GM23248 (cell line): ENCODE results near the gene CAPRIN2. TPM values are rescaled to one million over a fixed set of nuclear protein-coding genes. Genes with fewer than 3 reads are reported as not detected.

Experiments
- DNase-seq: peaks from one replicate; pipeline ENCODE4 v3.0.0-alpha.2; 2015
- H2AFZ ChIP-seq: fragments of 200-600 bp; sonication (generic); 2 replicates; pipeline ENCODE4 v1.6.1; 2016; ENCODE audit warnings: antibody characterized with exemption
- H3F3A ChIP-seq: fragments of 200-600 bp; sonication (generic); 2 replicates; pipeline ENCODE4 v1.6.1; 2016; ENCODE audit warnings: mild to moderate bottlenecking, antibody characterized with exemption, mixed run types; ENCODE audit not compliant: insufficient read depth
- H3K27ac ChIP-seq: fragments of 200-600 bp; sonication (generic); 2 replicates; pipeline ENCODE4 v1.5.1; 2016; ENCODE audit warnings: mild to moderate bottlenecking
- H3K27me3 ChIP-seq: fragments of 200-600 bp; sonication (generic); replicated peaks from 2 replicates; pipeline ENCODE4 v1.6.1; 2016; ENCODE audit warnings: mild to moderate bottlenecking; ENCODE audit not compliant: insufficient read depth
- H3K36me3 ChIP-seq: fragments of 200-600 bp; sonication (generic); 2 replicates; pipeline ENCODE4 v1.6.1; 2016; ENCODE audit warnings: low read depth, mild to moderate bottlenecking
- H3K4me1 ChIP-seq: fragments of 200-600 bp; sonication (generic); 2 replicates; pipeline ENCODE4 v1.6.1; 2016; ENCODE audit warnings: mild to moderate bottlenecking; ENCODE audit not compliant: insufficient read depth
- H3K4me2 ChIP-seq: fragments of 200-600 bp; sonication (generic); one replicate; pipeline ENCODE4 v1.6.1; 2016; ENCODE audit warnings: mild to moderate bottlenecking; ENCODE audit not compliant: unreplicated experiment
- H3K4me3 ChIP-seq: fragments of 200-600 bp; sonication (generic); 2 replicates; pipeline ENCODE4 v1.5.1; 2016; ENCODE audit warnings: mild to moderate bottlenecking
- H3K79me2 ChIP-seq: fragments of 200-600 bp; sonication (generic); 2 replicates; pipeline ENCODE4 v1.6.1; 2016; ENCODE audit warnings: mild to moderate bottlenecking; ENCODE audit not compliant: insufficient read depth
- H3K9ac ChIP-seq: fragments of 200-600 bp; sonication (generic); 2 replicates; pipeline ENCODE4 v1.6.1; 2016; ENCODE audit warnings: mild to moderate bottlenecking
- H3K9me2 ChIP-seq: fragments of 200-600 bp; sonication (generic); 2 replicates; pipeline ENCODE4 v1.6.1; 2016; ENCODE audit warnings: mixed run types, mild to moderate bottlenecking, moderate library complexity; ENCODE audit not compliant: insufficient read depth
- H3K9me3 ChIP-seq: fragments of 200-600 bp; sonication (generic); one replicate; pipeline ENCODE4 v1.6.1; 2017; ENCODE audit warnings: low read depth
- H4K20me1 ChIP-seq: fragments of 200-600 bp; sonication (generic); 2 replicates; pipeline ENCODE4 v1.6.0; 2016; ENCODE audit not compliant: insufficient read depth
- EZH2 ChIP-seq: fragments of 200-600 bp; sonication (generic); IDR thresholded peaks from 2 replicates; pipeline ENCODE4 v1.6.1; 2018; ENCODE audit warnings: antibody characterized with exemption, mild to moderate bottlenecking; ENCODE audit not compliant: insufficient read depth, poor library complexity, severe bottlenecking
- EZH2phosphoT487 ChIP-seq: fragments of 200-600 bp; sonication (generic); IDR thresholded peaks from 2 replicates; pipeline ENCODE4 v1.6.1; 2018; ENCODE audit warnings: antibody characterized with exemption, moderate library complexity, mild to moderate bottlenecking, low read depth; ENCODE audit not compliant: insufficient read depth
- WGBS, 2 experiments: methylation state at CpG; one replicate each; pipeline ENCODE4 v1.1.6; 2015 to 2017; ENCODE audit warnings: low lambda C conversion rate in 2 of 2, low coverage in 1 of 2; ENCODE audit errors: missing lambda C conversion rate in 2 of 2; 5-methylcytosine and 5-hydroxymethylcytosine counted together
- in situ Hi-C: fragments of 300-500 bp; cut with MboI; formaldehyde crosslinking; loops from 2 replicates; pipeline ENCODE4 v1.15.0; 2020
- polyA plus RNA-seq: library from polyadenylated mRNA; unstranded; fragments of >200 nt; fragmentation: Nextera tagmentation; extraction: Ambion mirVana; gene quantifications from 2 replicates; pipeline ENCODE4 v1.2.1, GENCODE V29; 2016
- total RNA-seq: library from RNA; depleted of rRNA; stranded (reverse); fragments of >200 nt; shearing (Covaris generic); gene quantifications from 2 replicates; pipeline ENCODE4 v1.2.3, GENCODE V29; 2014; rRNA removed

Gene CAPRIN2, protein sequence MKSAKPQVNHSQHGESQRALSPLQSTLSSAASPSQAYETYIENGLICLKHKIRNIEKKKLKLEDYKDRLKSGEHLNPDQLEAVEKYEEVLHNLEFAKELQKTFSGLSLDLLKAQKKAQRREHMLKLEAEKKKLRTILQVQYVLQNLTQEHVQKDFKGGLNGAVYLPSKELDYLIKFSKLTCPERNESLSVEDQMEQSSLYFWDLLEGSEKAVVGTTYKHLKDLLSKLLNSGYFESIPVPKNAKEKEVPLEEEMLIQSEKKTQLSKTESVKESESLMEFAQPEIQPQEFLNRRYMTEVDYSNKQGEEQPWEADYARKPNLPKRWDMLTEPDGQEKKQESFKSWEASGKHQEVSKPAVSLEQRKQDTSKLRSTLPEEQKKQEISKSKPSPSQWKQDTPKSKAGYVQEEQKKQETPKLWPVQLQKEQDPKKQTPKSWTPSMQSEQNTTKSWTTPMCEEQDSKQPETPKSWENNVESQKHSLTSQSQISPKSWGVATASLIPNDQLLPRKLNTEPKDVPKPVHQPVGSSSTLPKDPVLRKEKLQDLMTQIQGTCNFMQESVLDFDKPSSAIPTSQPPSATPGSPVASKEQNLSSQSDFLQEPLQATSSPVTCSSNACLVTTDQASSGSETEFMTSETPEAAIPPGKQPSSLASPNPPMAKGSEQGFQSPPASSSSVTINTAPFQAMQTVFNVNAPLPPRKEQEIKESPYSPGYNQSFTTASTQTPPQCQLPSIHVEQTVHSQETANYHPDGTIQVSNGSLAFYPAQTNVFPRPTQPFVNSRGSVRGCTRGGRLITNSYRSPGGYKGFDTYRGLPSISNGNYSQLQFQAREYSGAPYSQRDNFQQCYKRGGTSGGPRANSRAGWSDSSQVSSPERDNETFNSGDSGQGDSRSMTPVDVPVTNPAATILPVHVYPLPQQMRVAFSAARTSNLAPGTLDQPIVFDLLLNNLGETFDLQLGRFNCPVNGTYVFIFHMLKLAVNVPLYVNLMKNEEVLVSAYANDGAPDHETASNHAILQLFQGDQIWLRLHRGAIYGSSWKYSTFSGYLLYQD
- 24.7 and 33.0 TPM in 2 replicates for total RNA-seq
- polyA plus RNA-seq = 19.3 and 20.1 TPM in 2 replicates

DNA sequence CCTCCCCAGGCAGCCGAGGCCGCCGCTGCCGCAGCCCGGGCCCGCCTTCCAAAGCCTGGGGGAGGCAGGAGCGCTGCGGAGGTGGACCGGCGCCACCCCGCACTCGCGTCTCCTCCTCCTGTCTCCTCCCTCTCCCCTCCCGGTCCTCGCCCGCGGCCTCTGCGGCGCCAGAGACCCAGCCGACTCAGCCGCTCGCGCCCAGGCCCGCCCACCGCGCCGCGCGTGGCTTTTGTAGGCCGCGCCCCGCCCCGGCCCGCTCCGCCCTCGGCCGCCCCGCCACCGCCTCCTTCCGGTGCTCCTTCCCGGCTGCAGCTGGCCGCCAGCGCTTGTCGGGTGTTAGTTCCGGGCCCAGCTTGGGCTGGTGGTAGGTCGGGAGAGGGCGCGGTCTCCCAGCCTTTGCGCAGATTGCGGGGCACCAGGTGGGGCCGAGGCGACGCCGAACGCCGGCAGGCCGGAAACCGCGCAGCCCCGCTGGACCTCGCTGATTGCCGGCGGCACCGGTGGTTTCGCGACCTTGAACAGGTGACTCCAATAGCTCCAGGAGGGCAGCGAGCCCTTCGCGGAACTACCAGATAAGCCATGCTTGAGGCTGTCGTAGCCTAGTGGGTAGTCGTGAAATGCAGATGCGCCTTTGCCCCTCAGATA, at the start of gene CAPRIN2:
Gene CAPRIN2, minus strand, starts transcription at position 202 of the 645 bp plus-strand sequence. CDS start 1,431 bp downstream, outside the sequence.
- Histone ChIP-seq H3K4me3 (peak within 1 kb of the TSS; percentile 85), H3K4me2 (peak within 1 kb of the TSS; percentile 94), H3K9me2 (no peaks in the 10 kb centered on the region), H3K36me3 (peaks cover 9% of the 10 kb centered on the region; the same call in 1 of the 2 replicates), H3F3A (0 out of 2 replicates have a peak, but pooled peaks cover 16% of the 10 kb centered on the region), H4K20me1 (no peaks in the 10 kb centered on the region), H3K9me3 (no peaks in the 10 kb centered on the region), H3K4me1 (peaks cover 37% of the 10 kb centered on the region), H3K27me3 (no peaks in the 10 kb centered on the region), H2AFZ (peak within 1 kb of the TSS; percentile 93), H3K9ac (peak within 1 kb of the TSS; percentile 82), H3K27ac (peak within 1 kb of the TSS; percentile 70), H3K79me2 (peaks cover 45% of the 10 kb centered on the region)
- in situ Hi-C loops = no loop called here
- TF ChIP-seq EZH2 = no peak
- no peak for TF ChIP-seq EZH2phosphoT487
- peak; percentile 98 for DNase-seq
- WGBS, 2 experiments = 1 to 2% methylated on average over 29 to 54 of the region's 72 CpGs

DNA sequence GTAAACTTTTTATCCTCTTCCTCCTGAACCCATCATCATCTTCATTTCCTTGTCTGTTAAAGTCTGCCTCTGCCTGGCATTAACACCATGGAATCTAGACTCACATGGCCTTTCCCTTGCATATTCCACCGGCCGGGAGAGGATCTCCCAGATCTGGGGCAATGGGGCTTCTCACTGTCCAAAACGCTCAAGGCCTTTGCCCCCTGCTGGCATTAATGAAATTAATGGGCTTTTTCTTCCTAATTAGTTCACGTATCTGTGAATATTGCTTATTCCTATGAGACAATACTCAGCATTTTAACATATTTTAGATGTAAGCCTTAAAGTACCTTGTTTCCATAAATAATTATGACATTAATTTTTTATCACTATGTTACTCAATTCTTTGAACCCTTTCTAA, 42.9 kb upstream of the CAPRIN2 start:
- WGBS, 2 experiments = 87 to 91% methylated on average over 4 of the region's 4 CpGs
- peak; percentile 14 for DNase-seq
- Histone ChIP-seq H3K4me3 (peak overlapping the region; percentile 88), H3K79me2 (peaks cover 14% of the 10 kb centered on the region; the same call in 1 of the 2 replicates), H3K27ac (peak overlapping the region; percentile 97; the same call in 1 of the 2 replicates), H3F3A (peaks cover 21% of the 10 kb centered on the region), H3K4me2 (peak overlapping the region; percentile 95), H3K9me2 (no peaks in the 10 kb centered on the region), H3K9ac (no peak overlapping the region), H3K36me3 (peaks cover 14% of the 10 kb centered on the region; the same call in 1 of the 2 replicates), H2AFZ (peak overlapping the region; percentile 85; the same call in 1 of the 2 replicates), H4K20me1 (no peaks in the 10 kb centered on the region), H3K9me3 (no peaks in the 10 kb centered on the region), H3K27me3 (no peaks in the 10 kb centered on the region), H3K4me1 (peaks cover 21% of the 10 kb centered on the region)
- TF ChIP-seq EZH2 = no peak
- no peak for TF ChIP-seq EZH2phosphoT487
- in situ Hi-C loops = no loop called here

GRCh38 chr12:30796891-30797371, 42.2 kb upstream of the CAPRIN2 start:
- Histone ChIP-seq H3K9ac (peak overlapping the region; percentile 93), H3K4me3 (peak overlapping the region; percentile 88), H4K20me1 (no peaks in the 10 kb centered on the region), H3K9me2 (no peaks in the 10 kb centered on the region), H3K4me1 (peaks cover 29% of the 10 kb centered on the region), H3K9me3 (no peaks in the 10 kb centered on the region), H3K79me2 (peaks cover 14% of the 10 kb centered on the region; the same call in 1 of the 2 replicates), H2AFZ (peak overlapping the region; percentile 85), H3K27me3 (no peaks in the 10 kb centered on the region), H3K4me2 (peak overlapping the region; percentile 95), H3K36me3 (peaks cover 14% of the 10 kb centered on the region; the same call in 1 of the 2 replicates), H3K27ac (peak overlapping the region; percentile 97), H3F3A (peaks cover 29% of the 10 kb centered on the region)
- 0 to 1% methylated on average over 22 of the region's 22 CpGs for WGBS, 2 experiments
- peak; percentile 77 for DNase-seq
- in situ Hi-C loops = no loop called here
- TF ChIP-seq EZH2phosphoT487 (no peak), EZH2 (no peak)
